Large intestine (tissue), 3 donors: ENCODE measurements around the gene PALLD. TPM values are rescaled to one million over a fixed set of nuclear protein-coding genes. Genes with fewer than 3 reads are reported as not detected.

ENCODE experiments used
- DNase-seq, 2 donors: peaks; one replicate each; pipeline versions ENCODE4 v3.0.0 to v3.0.0-alpha.2; 2013
- H3K27ac ChIP-seq: one replicate; pipeline ENCODE4 v1.5.1; 2013; ENCODE audit warnings: low read length
- H3K27me3 ChIP-seq: 2 replicates; pipeline ENCODE4 v1.6.1; 2013; ENCODE audit warnings: low read length; ENCODE audit not compliant: control insufficient read depth, insufficient read depth
- H3K36me3 ChIP-seq: 2 replicates; pipeline ENCODE4 v1.6.1; 2013; ENCODE audit warnings: low read length; ENCODE audit not compliant: control insufficient read depth, insufficient read depth
- H3K4me1 ChIP-seq: one replicate; pipeline ENCODE4 v1.6.1; 2013; ENCODE audit warnings: low read length; ENCODE audit not compliant: control insufficient read depth, insufficient read depth
- H3K4me3 ChIP-seq: one replicate; pipeline ENCODE4 v1.5.1; 2013; ENCODE audit warnings: low read length
- H3K9me3 ChIP-seq: one replicate; pipeline ENCODE4 v1.6.1; 2013; ENCODE audit warnings: mild to moderate bottlenecking, low read depth, low read length, moderate library complexity; ENCODE audit not compliant: control insufficient read depth
- WGBS: methylation state at CpG from one replicate; pipeline ENCODE4 v1.1.5; 2013; ENCODE audit warnings: low lambda C conversion rate; ENCODE audit not compliant: insufficient coverage; 5-methylcytosine and 5-hydroxymethylcytosine counted together
- polyA plus RNA-seq: library from polyadenylated mRNA; unstranded; fragments of 120-200 nt; gene quantifications from one replicate; pipeline ENCODE4 v1.2.1, GENCODE V29; 2013

Gene PALLD
- polyA plus RNA-seq, 1 donor, result 59.7 TPM

- DNase-seq, result no peak
- Histone ChIP-seq H3K36me3 (no peaks in the 10 kb centered on the region), H3K4me1 (no peaks in the 10 kb centered on the region), H3K27me3 (no peaks in the 10 kb centered on the region), H3K4me3 (no peak overlapping the region), H3K9me3 (no peaks in the 10 kb centered on the region), H3K27ac (no peak overlapping the region)
- no CpG with 5 or more reads among the region's 3 CpGs for WGBS
Observed at GRCh38 chr4:168537571-168537970, 40.7 kb downstream of the PALLD start.

DNA sequence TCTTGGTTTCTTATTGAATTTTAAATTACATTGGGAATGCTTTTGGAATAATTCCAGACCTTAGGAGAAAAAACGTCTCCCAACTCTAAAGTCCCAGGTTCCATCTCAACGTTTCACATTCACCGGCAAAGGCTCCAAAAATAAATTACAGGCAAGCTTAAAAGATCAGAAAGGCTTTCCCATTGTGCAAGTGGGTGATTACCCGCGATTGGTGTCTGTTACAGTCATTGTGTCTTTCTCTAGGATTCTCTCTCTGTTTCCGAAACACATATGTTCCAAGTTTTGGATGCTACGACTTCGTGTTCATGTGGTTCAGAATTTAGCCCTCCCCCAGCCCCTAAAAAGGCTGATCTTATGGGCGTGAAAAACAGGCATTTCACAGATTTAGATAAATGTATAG lies 41.8 kb downstream of the PALLD start:
- Histone ChIP-seq H3K4me3 (no peak overlapping the region), H3K4me1 (no peaks in the 10 kb centered on the region), H3K27me3 (no peaks in the 10 kb centered on the region), H3K36me3 (no peaks in the 10 kb centered on the region), H3K9me3 (no peaks in the 10 kb centered on the region), H3K27ac (no peak overlapping the region)
- DNase-seq, result no peak
- 80% methylated on average over 1 of the region's 9 CpGs for WGBS

DNA sequence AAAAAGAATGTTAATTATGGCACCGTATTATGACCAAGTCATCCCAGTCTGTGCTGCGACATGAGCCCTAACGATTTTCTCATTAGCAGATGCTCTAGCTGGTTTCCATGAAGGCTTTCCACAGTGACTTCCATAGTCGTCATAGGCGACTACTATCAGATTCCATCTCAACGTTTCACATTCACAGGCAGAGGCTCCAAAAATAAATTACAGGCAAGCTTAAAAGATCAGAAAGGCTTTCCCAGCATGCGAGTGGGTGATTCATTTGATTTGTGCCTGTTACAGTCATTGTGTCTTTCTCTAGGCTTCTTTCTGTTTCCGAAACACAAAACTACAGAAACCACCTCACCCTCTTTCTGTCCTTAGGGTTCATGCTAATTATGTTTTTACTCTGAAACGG lies 43.2 kb downstream of the PALLD start:
- Histone ChIP-seq H3K36me3 (no peaks in the 10 kb centered on the region), H3K4me1 (no peaks in the 10 kb centered on the region), H3K27ac (no peak overlapping the region), H3K9me3 (no peaks in the 10 kb centered on the region), H3K27me3 (no peaks in the 10 kb centered on the region), H3K4me3 (no peak overlapping the region)
- DNase-seq, result no peak
- WGBS, result 95% methylated on average over 4 of the region's 9 CpGs

- no peak for DNase-seq
- H3K36me3 ChIP-seq, result no peaks in the 10 kb centered on the region
- 94% methylated on average over 4 of the region's 6 CpGs for WGBS
- no peaks in the 10 kb centered on the region for H3K4me1 ChIP-seq
- H3K27ac ChIP-seq, result no peak overlapping the region
- H3K9me3 ChIP-seq, result no peaks in the 10 kb centered on the region
- no peak overlapping the region for H3K4me3 ChIP-seq
- H3K27me3 ChIP-seq, result no peaks in the 10 kb centered on the region
Observed at GRCh38 chr4:168540503-168541265, 43.8 kb downstream of the PALLD start.

DNA sequence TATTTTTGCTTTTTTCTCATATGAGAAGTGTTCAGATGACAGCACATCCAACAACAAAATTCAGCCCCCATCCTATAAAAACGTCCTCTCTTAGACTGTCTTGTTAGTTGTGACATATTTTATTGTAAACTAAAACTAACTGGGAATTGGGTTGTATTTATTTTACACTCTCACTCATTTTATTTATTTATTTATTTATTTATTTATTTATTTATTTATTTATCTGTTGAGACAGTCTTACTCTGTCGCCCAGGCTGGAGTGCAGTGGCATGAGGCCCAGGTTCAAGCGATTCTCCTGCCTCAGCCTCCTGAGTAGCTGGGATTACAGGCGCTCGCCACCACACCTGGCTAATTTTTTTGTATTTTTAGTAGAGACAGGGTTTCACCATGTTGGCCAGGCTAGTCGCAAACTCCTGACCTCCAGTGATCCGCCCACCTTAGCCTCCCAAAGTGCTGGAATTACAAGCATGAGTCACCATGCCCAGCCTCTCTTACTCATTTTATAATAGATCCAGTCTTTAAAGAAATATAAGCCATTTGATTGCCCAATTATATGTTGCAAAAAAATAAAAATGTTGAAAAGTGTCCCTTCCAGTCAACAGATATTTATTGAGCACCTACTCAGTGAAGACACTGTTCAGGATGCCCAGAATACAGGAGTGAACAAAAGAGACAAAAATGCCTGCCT lies 44.6 kb downstream of the PALLD start:
- WGBS, result no CpG with 5 or more reads among the region's 7 CpGs
- no peak for DNase-seq
- no peaks in the 10 kb centered on the region for H3K36me3 ChIP-seq

GRCh38 chr4:168549143-168549542 lies 52.3 kb downstream of the PALLD start:
- H3K27ac ChIP-seq, result no peak overlapping the region
- no peak overlapping the region for H3K4me3 ChIP-seq
- no peaks in the 10 kb centered on the region for H3K4me1 ChIP-seq
- H3K27me3 ChIP-seq, result no peaks in the 10 kb centered on the region
- H3K9me3 ChIP-seq, result no peaks in the 10 kb centered on the region
- WGBS, result 74% methylated on average over 4 of the region's 4 CpGs
- no peak for DNase-seq
- no peaks in the 10 kb centered on the region for H3K36me3 ChIP-seq

More for the DNA sequence above, 44.6 kb downstream of the PALLD start:
- Histone ChIP-seq H3K27me3 (no peaks in the 10 kb centered on the region), H3K9me3 (no peaks in the 10 kb centered on the region), H3K4me3 (no peak overlapping the region), H3K27ac (no peak overlapping the region), H3K4me1 (no peaks in the 10 kb centered on the region)

DNA sequence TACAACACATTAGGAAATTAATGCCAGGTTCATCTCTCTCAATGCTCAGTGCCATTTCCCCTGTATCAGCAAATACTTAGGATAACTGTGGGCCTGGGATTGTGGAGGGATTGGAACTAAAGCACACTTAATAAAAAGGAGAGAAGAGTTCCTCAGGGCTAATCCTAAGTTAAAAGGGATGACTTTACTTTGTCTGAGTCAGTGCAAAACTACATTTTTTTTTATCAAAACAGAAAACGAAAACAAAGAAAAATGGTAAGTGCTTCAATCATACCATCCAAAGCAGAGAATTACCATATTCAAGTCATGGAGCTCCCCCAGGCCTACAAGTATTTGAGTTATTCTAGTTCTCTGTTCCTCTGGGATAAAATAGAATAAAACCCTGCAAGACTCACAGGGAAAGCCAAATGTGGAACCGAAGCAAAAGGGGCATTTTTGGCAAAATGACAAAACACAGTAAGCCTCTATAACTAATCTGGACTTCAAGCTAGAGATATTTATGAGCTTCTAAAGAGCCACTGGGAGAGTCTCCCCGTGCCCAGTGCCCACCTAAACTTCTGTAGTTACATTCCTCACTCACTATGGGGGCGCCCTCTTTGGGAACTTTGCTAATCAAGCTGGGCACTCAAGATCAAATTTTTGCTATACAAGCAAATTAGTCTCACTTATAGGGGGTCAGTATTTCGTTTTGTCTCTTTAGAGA lies 53.4 kb downstream of the PALLD start:
- no peaks in the 10 kb centered on the region for H3K27me3 ChIP-seq
- H3K36me3 ChIP-seq, result no peaks in the 10 kb centered on the region
- H3K4me3 ChIP-seq, result no peak overlapping the region
- no peak overlapping the region for H3K27ac ChIP-seq
- H3K9me3 ChIP-seq, result no peaks in the 10 kb centered on the region
- no peak for DNase-seq
- H3K4me1 ChIP-seq, result no peaks in the 10 kb centered on the region
- WGBS, result 96% methylated on average over 3 of the region's 5 CpGs

GRCh38 chr4:168551211-168551610 lies 54.4 kb downstream of the PALLD start:
- Histone ChIP-seq H3K27me3 (no peaks in the 10 kb centered on the region), H3K27ac (no peak overlapping the region), H3K4me3 (no peak overlapping the region), H3K9me3 (no peaks in the 10 kb centered on the region), H3K4me1 (no peaks in the 10 kb centered on the region), H3K36me3 (no peaks in the 10 kb centered on the region)
- DNase-seq, result no peak
- WGBS, result 100% methylated on average over 1 of the region's 1 CpG

DNA sequence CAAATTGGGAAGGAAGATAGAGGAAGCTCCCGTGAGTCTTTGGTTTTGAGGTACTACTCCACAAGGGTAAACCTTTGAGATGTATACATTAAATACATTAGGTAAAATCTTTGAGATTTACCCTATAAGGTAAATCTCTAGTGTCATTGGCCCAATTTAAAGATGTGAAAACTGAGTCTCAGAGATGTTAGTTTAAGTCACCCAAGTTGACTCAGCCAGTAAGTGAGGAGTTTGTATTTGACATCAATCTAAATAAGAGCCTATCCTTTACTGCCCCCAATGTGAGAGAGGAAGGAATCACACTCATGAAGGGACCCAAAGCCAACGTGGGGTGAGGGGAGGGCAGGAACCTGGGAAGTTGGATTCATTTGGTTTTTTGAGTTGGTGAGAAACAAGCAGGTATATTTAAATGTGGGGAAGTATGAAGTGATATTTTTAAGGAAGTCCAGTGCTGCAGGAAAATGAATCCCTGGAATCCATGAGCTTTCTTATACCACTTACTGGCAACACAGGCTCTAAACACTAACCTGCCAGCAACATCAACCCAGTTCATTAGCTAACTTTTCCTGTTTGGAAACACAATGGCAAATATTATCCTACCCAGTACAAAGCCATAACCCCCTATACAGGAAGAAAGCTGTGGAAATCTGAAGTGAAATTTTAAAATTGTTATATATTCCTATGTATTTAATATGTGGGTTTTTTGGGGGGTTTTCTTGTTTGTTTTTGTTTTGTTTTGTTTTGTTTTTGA lies 55.3 kb downstream of the PALLD start:
- Histone ChIP-seq H3K27me3 (no peaks in the 10 kb centered on the region), H3K36me3 (no peaks in the 10 kb centered on the region), H3K27ac (no peak overlapping the region), H3K9me3 (no peaks in the 10 kb centered on the region), H3K4me1 (no peaks in the 10 kb centered on the region), H3K4me3 (no peak overlapping the region)
- WGBS, result no CpG with 5 or more reads among the region's 2 CpGs
- no peak for DNase-seq

- no CpG with 5 or more reads among the region's 8 CpGs for WGBS
- Histone ChIP-seq H3K4me3 (no peak overlapping the region), H3K9me3 (no peaks in the 10 kb centered on the region), H3K4me1 (peaks cover 6% of the 10 kb centered on the region), H3K36me3 (no peaks in the 10 kb centered on the region), H3K27ac (no peak overlapping the region), H3K27me3 (no peaks in the 10 kb centered on the region)
- no peak for DNase-seq
Observed at GRCh38 chr4:168553714-168554370, 57.0 kb downstream of the PALLD start.
